PC-3 (cell line): Measurements from ENCODE around the gene TMEM167B. TPM values are rescaled to one million over a fixed set of nuclear protein-coding genes. Genes with fewer than 3 reads are reported as not detected.

Source experiments
- ATAC-seq: fragments of 200-7000 bp; cut with Tn5 transposase; 2 replicates; pipeline ENCODE4 v1.9.1; 2020; ENCODE audit warnings: mild to moderate bottlenecking, moderate library complexity
- BruUV-seq: library from RNA; stranded (reverse); fragments of 400-500 nt; replicated peaks from 2 replicates; lab custom pipeline; 2021; lab: Mats Ljungman, UMichigan
- CTCF ChIA-PET: fragments of 300-600 bp; sonication (Branson Sonifier 250); formaldehyde crosslinking; loops from one replicate; lab custom pipeline; 2022; ENCODE audit warnings: antibody characterized with exemption; lab: Charles Lee
- POLR2A ChIA-PET: fragments of 300-600 bp; sonication (Branson Sonifier 250); formaldehyde crosslinking; loops from one replicate; lab custom pipeline; 2022; ENCODE audit warnings: antibody characterized with exemption; ENCODE audit not compliant: unreplicated experiment; lab: Charles Lee
- DNase-seq: peaks from one replicate; pipeline ENCODE4 v3.0.0-alpha.2; 2015
- H2AFZ ChIP-seq: fragments of 300-600 bp; sonication (generic); 2 replicates; pipeline ENCODE4 v1.6.0; 2016; ENCODE audit warnings: antibody characterized with exemption, low read length
- H3F3A ChIP-seq: fragments of 300-600 bp; sonication (generic); one replicate; pipeline ENCODE4 v1.6.0; 2017; ENCODE audit warnings: antibody characterized with exemption, low read length, control low read depth, mild to moderate bottlenecking; ENCODE audit not compliant: unreplicated experiment
- H3K27ac ChIP-seq: fragments of 300-600 bp; sonication (generic); 2 replicates; pipeline ENCODE4 v1.5.1; 2016; ENCODE audit warnings: mild to moderate bottlenecking, low read length
- H3K27me3 ChIP-seq: fragments of 300-600 bp; sonication (generic); 2 replicates; pipeline ENCODE4 v1.6.1; 2016; ENCODE audit warnings: low read length, mixed read lengths
- H3K36me3 ChIP-seq: fragments of 300-600 bp; sonication (generic); 2 replicates; pipeline ENCODE4 v1.6.1; 2016; ENCODE audit warnings: low read depth, mixed run types, low read length, mixed read lengths
- H3K4me1 ChIP-seq: fragments of 300-600 bp; sonication (generic); 2 replicates; pipeline ENCODE4 v1.5.1; 2016; ENCODE audit warnings: low read length; ENCODE audit not compliant: insufficient read depth
- H3K4me2 ChIP-seq: fragments of 300-600 bp; sonication (generic); 2 replicates; pipeline ENCODE4 v1.6.0; 2016; ENCODE audit warnings: low read length
- H3K4me3 ChIP-seq: fragments of 300-600 bp; sonication (generic); 2 replicates; pipeline ENCODE4 v1.5.1; 2016; ENCODE audit warnings: mild to moderate bottlenecking, low read length, mixed read lengths
- H3K79me2 ChIP-seq: fragments of 300-600 bp; sonication (generic); 2 replicates; pipeline ENCODE4 v1.6.1; 2017; ENCODE audit warnings: low read length, mixed read lengths
- H3K9ac ChIP-seq: fragments of 300-600 bp; sonication (generic); 2 replicates; pipeline ENCODE4 v1.6.0; 2016; ENCODE audit warnings: mild to moderate bottlenecking, low read length
- H3K9me2 ChIP-seq: fragments of 300-600 bp; sonication (generic); replicated peaks from 2 replicates; pipeline ENCODE4 v1.6.1; 2016; ENCODE audit warnings: mixed run types, low read length, mixed read lengths
- H3K9me3 ChIP-seq: fragments of 300-600 bp; sonication (generic); 2 replicates; pipeline ENCODE4 v1.6.1; 2016; ENCODE audit warnings: low read length, mixed read lengths
- H4K20me1 ChIP-seq: fragments of 300-600 bp; sonication (generic); 2 replicates; pipeline ENCODE4 v1.6.1; 2016; ENCODE audit warnings: low read length, mixed read lengths
- EZH2 ChIP-seq: fragments of 300-600 bp; sonication (generic); IDR thresholded peaks from one replicate; pipeline ENCODE4 v1.6.1; 2017; ENCODE audit warnings: antibody characterized with exemption, mild to moderate bottlenecking, low read length; ENCODE audit not compliant: unreplicated experiment
- EZH2phosphoT487 ChIP-seq: fragments of 300-600 bp; sonication (generic); IDR thresholded peaks from 2 replicates; pipeline ENCODE4 v1.6.1; 2018; ENCODE audit warnings: mild to moderate bottlenecking, antibody characterized with exemption, low read length, borderline replicate concordance
- intact Hi-C: fragments of 100-400 bp; cut with micrococcal nuclease; formaldehyde crosslinking; loops from 2 replicates; pipeline ENCODE4 v1.9.0; 2023
- total RNA-seq: library from RNA; depleted of rRNA; stranded (reverse); fragments of >200 nt; gene quantifications from 2 replicates; pipeline ENCODE4 v1.2.3, GENCODE V29; 2014
- TF ChIP-seq, protein P1 (sequence below): fragments of 300-600 bp; sonication (generic); conservative IDR thresholded peaks from 2 replicates; pipeline ENCODE4 v1.5.1; 2017; ENCODE audit warnings: antibody characterized with exemption, low read depth, mild to moderate bottlenecking, low read length

Gene TMEM167B
- total RNA-seq, 1 experiment from 2014 or later = 27.7 TPM

DNA sequence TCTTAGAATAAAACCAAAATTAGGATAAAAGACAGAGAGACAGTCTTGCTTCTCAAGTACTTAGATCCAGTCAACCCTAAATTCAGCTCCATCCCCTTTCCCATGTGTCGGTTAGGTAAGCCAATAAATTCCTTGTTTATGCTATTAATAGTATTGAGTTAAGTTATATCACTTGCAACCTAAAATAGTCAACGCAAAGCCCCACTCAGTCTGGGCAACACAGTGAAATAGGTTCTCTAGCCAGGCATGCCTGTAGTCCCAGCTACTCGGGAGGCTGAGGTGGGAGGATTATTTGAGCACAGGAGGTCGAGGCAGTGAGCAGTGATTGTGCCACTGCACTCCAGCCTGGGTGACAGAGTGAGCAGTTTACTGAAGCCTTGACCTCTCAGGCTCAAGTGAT, 29.4 kb upstream of the TMEM167B start:
- Histone ChIP-seq H3K27ac (no peak overlapping the region), H3K9me3 (no peaks in the 10 kb centered on the region), H3K4me2 (no peak overlapping the region), H3K79me2 (no peaks in the 10 kb centered on the region), H4K20me1 (no peaks in the 10 kb centered on the region), H2AFZ (no peak overlapping the region), H3K9ac (no peak overlapping the region), H3K4me3 (no peak overlapping the region), H3F3A (no peaks in the 10 kb centered on the region), H3K27me3 (no peaks in the 10 kb centered on the region), H3K4me1 (no peaks in the 10 kb centered on the region), H3K36me3 (peaks cover 5% of the 10 kb centered on the region; the same call in 1 of the 2 replicates), H3K9me2 (no peaks in the 10 kb centered on the region)
- TF ChIP-seq, protein P1, sequence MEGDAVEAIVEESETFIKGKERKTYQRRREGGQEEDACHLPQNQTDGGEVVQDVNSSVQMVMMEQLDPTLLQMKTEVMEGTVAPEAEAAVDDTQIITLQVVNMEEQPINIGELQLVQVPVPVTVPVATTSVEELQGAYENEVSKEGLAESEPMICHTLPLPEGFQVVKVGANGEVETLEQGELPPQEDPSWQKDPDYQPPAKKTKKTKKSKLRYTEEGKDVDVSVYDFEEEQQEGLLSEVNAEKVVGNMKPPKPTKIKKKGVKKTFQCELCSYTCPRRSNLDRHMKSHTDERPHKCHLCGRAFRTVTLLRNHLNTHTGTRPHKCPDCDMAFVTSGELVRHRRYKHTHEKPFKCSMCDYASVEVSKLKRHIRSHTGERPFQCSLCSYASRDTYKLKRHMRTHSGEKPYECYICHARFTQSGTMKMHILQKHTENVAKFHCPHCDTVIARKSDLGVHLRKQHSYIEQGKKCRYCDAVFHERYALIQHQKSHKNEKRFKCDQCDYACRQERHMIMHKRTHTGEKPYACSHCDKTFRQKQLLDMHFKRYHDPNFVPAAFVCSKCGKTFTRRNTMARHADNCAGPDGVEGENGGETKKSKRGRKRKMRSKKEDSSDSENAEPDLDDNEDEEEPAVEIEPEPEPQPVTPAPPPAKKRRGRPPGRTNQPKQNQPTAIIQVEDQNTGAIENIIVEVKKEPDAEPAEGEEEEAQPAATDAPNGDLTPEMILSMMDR = no peak
- TF ChIP-seq EZH2 (no peak), EZH2phosphoT487 (no peak)
- intact Hi-C loops = no loop called here
- ChIA-PET POLR2A (interaction anchor here (0.5 kb wide), 1 partner anchor 51 kb away, joined by 8 read pairs; no protein-coding TSS in a partner anchor), CTCF (no interaction called here)
- DNase-seq (no peak), ATAC-seq (no peak)
- no TSS peak for BruUV-seq

DNA sequence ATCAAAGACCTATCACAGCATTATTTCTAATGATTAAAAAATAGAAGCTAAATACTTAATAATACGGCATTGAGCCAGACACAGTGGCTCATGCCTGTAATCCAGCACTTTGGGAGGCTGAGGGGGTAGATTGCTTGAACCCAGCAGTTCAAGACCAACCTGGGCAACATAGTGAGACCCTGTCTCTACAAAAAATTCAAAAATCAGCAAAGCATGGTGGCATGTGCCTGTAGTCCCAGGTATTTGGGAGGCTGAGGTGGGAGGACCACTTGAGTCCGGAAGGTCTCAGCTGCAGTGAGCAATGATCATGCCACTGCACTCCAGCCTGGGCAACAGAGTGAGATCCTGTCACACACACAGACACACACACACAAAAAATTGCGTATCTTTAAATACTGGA, 25.4 kb upstream of the TMEM167B start:
- Histone ChIP-seq H3K9me2 (no peaks in the 10 kb centered on the region), H2AFZ (no peak overlapping the region), H4K20me1 (no peaks in the 10 kb centered on the region), H3K36me3 (peaks cover 8% of the 10 kb centered on the region; the same call in 1 of the 2 replicates), H3K4me2 (no peak overlapping the region), H3K27ac (no peak overlapping the region), H3K4me1 (no peaks in the 10 kb centered on the region), H3K4me3 (no peak overlapping the region), H3K9me3 (no peaks in the 10 kb centered on the region), H3K79me2 (peaks cover 14% of the 10 kb centered on the region; the same call in 1 of the 2 replicates), H3F3A (no peaks in the 10 kb centered on the region), H3K9ac (no peak overlapping the region), H3K27me3 (no peaks in the 10 kb centered on the region)
- CTCF ChIA-PET = no interaction called here
- POLR2A ChIA-PET = no interaction called here
- intact Hi-C loops = no loop called here
- DNase-seq (no peak), ATAC-seq (no peak)
- BruUV-seq = no TSS peak
- no peak for TF ChIP-seq EZH2phosphoT487
- TF ChIP-seq, protein P1 = no peak
- no peak for TF ChIP-seq EZH2

DNA sequence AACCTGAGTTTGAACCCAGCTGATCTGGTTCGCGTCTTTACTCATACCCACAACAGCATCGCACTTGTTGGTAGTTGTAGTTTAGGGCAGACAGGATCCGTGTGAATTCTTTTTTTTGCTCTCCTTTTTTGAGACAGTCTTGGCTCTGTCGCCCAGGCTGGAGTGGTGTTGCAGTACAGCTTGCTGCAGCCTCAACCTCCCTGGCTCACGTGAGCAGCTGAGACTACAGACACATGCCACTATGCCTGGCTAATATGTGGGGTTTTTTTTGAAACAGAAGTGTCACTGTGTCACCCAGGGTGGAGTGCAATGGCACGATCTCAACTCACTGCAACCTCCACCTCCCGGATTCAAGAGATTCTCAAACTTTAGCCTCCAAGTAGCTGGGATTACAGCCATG, 22.7 kb upstream of the TMEM167B start:
- ChIA-PET POLR2A (interaction anchor here (0.6 kb wide), 1 partner anchor 25 kb away, joined by 3 read pairs; no protein-coding TSS in a partner anchor), CTCF (no interaction called here)
- Histone ChIP-seq H3K9me3 (no peaks in the 10 kb centered on the region), H3K79me2 (peaks cover 28% of the 10 kb centered on the region), H3K9ac (no peak overlapping the region), H4K20me1 (no peaks in the 10 kb centered on the region), H3K9me2 (no peaks in the 10 kb centered on the region), H3K36me3 (peaks cover 8% of the 10 kb centered on the region; the same call in 1 of the 2 replicates), H3K4me3 (no peak overlapping the region), H3K27ac (no peak overlapping the region), H3F3A (no peaks in the 10 kb centered on the region), H2AFZ (no peak overlapping the region), H3K4me1 (no peaks in the 10 kb centered on the region), H3K4me2 (no peak overlapping the region), H3K27me3 (no peaks in the 10 kb centered on the region)
- intact Hi-C loops = no loop called here
- no peak for ATAC-seq
- no TSS peak for BruUV-seq
- TF ChIP-seq, protein P1 = no peak
- TF ChIP-seq EZH2 (no peak), EZH2phosphoT487 (no peak)
- DNase-seq = no peak
